Tibial nerve (tissue), 4 donors: ENCODE measurements around the gene CPT1B.

Experiments
- CTCF ChIP-seq, 5 experiments: fragments of 200-600 bp in 3 of 5; fragments of 450-650 bp in 2 of 5; sonication (generic) in 3 of 5; IDR thresholded peaks; one replicate each; pipeline ENCODE4 v1.5.1; 2016 to 2019; ENCODE audit warnings: antibody characterized with exemption in 5 of 5, mild to moderate bottlenecking in 3 of 5, moderate library complexity in 2 of 5
- EP300 ChIP-seq, 2 donors: sonication (generic); formaldehyde crosslinking; IDR thresholded peaks; one replicate each; pipeline ENCODE4 v1.6.1; 2017; ENCODE audit warnings: antibody characterized with exemption in 2 of 2, mild to moderate bottlenecking in 1 of 2

- TF ChIP-seq CTCF (IDR thresholded peaks at IDR 0.05): no peak
- TF ChIP-seq EP300 (IDR thresholded peaks at IDR 0.05): no peak
Measured at GRCh38 chr22:50545522-50546325, 32.5 kb downstream of the CPT1B start, which contains the start of gene KLHDC7B.
